Prostate gland (tissue), 2 donors: ENCODE measurements around the gene CCSER1. TPM values are rescaled to one million over a fixed set of nuclear protein-coding genes. Genes with fewer than 3 reads are reported as not detected.

Source experiments
- DNase-seq: peaks from one replicate; pipeline ENCODE4 v3.0.0-alpha.2; 2019; ENCODE audit warnings: low spot score
- H3K27ac ChIP-seq, 2 donors: fragments of 200-600 bp; sonication (generic); 2 replicates each; pipeline ENCODE4 v1.5.1; 2017 to 2019
- H3K27me3 ChIP-seq: fragments of 200-600 bp; sonication (generic); replicated peaks from 2 replicates; pipeline ENCODE4 v1.5.1; 2019; ENCODE audit not compliant: insufficient read depth
- H3K36me3 ChIP-seq, 2 donors: fragments of 200-600 bp; sonication (generic); 1 replicate in 1 of 2; 2 replicates in 1 of 2; pipeline versions ENCODE4 v1.5.1 to v1.8.1; 2017 to 2019
- H3K4me1 ChIP-seq: fragments of 200-600 bp; sonication (generic); replicated peaks from 2 replicates; pipeline ENCODE4 v1.5.1; 2019
- H3K4me3 ChIP-seq, 2 donors: fragments of 200-600 bp; sonication (generic); 2 replicates each; pipeline ENCODE4 v1.5.1; 2017 to 2019
- H3K9me3 ChIP-seq: fragments of 200-600 bp; sonication (generic); 2 replicates; pipeline ENCODE4 v1.5.1; 2017
- CTCF ChIP-seq, 4 experiments: fragments of 200-600 bp in 2 of 4; fragments of 450-650 bp in 2 of 4; sonication (generic) in 2 of 4; IDR thresholded peaks; 1 replicate in 3 of 4; 2 replicates in 1 of 4; pipeline ENCODE4 v1.5.1; 2016 to 2019; ENCODE audit warnings: antibody characterized with exemption in 4 of 4, mild to moderate bottlenecking in 2 of 4, moderate library complexity in 2 of 4
- POLR2A ChIP-seq: fragments of 450-650 bp; IDR thresholded peaks from one replicate; pipeline ENCODE4 v1.6.1; 2016; ENCODE audit warnings: antibody characterized with exemption, mild to moderate bottlenecking
- POLR2AphosphoS5 ChIP-seq: sonication (generic); formaldehyde crosslinking; IDR thresholded peaks from one replicate; pipeline ENCODE4 v1.6.1; 2017; ENCODE audit warnings: antibody characterized with exemption
- WGBS: methylation state at CpG from one replicate; pipeline ENCODE4 v1.1.5; 2018; 5-methylcytosine and 5-hydroxymethylcytosine counted together
- intact Hi-C: fragments of 100-400 bp; cut with DNase I; formaldehyde crosslinking; loops from one replicate; pipeline ENCODE4 v1.14.2; 2022
- total RNA-seq, 2 donors: library from RNA; depleted of rRNA; stranded (reverse); fragments of >200 nt; gene quantifications; one replicate each; pipeline ENCODE4 v1.1.0, GENCODE V29; 2016

The CCSER1 gene
- total RNA-seq, 2 donors from 2014 or later: 11.9 to 32.2 TPM

- Histone ChIP-seq H3K36me3 (no peaks in the 10 kb centered on the region), H3K27ac (no peak overlapping the region), H3K9me3 (no peaks in the 10 kb centered on the region), H3K27me3 (no peaks in the 10 kb centered on the region), H3K4me3 (no peak overlapping the region), H3K4me1 (no peaks in the 10 kb centered on the region)
- intact Hi-C loops: no loop called here
- no peak for TF ChIP-seq POLR2A
- no peak for TF ChIP-seq CTCF (IDR thresholded peaks at IDR 0.05)
- no peak for TF ChIP-seq POLR2AphosphoS5
- 94% methylated on average over 3 of the region's 3 CpGs for whole genome bisulfite sequencing
- DNase-seq: no peak
Observed at GRCh38 chr4:90219822-90220221, 92.6 kb downstream of the CCSER1 start.

- no peak for DNase-seq
- WGBS: 40% methylated on average over 4 of the region's 4 CpGs
Observed at GRCh38 chr4:90220459-90220858, 93.3 kb downstream of the CCSER1 start.

GRCh38 chr4:90226734-90227133 lies 99.5 kb downstream of the CCSER1 start:
- Histone ChIP-seq H3K36me3 (no peaks in the 10 kb centered on the region), H3K4me3 (no peak overlapping the region), H3K4me1 (no peaks in the 10 kb centered on the region), H3K9me3 (no peaks in the 10 kb centered on the region), H3K27ac (no peak overlapping the region), H3K27me3 (no peaks in the 10 kb centered on the region)
- TF ChIP-seq POLR2A: no peak
- intact Hi-C loops: no loop called here
- DNase-seq: no peak

More at GRCh38 chr4:90220459-90220858, 93.3 kb downstream of the CCSER1 start:
- TF ChIP-seq POLR2A (no peak), CTCF (IDR thresholded peaks at IDR 0.05) (no peak), POLR2AphosphoS5 (no peak)
- no peaks in the 10 kb centered on the region for H3K36me3 ChIP-seq
- no peak overlapping the region for H3K27ac ChIP-seq
- no peak overlapping the region for H3K4me3 ChIP-seq
- no peaks in the 10 kb centered on the region for H3K27me3 ChIP-seq
- H3K4me1 ChIP-seq: no peaks in the 10 kb centered on the region
- no peaks in the 10 kb centered on the region for H3K9me3 ChIP-seq
- intact Hi-C loops: no loop called here

- Histone ChIP-seq H3K27ac (no peak overlapping the region), H3K27me3 (no peaks in the 10 kb centered on the region), H3K4me1 (no peaks in the 10 kb centered on the region), H3K4me3 (no peak overlapping the region), H3K9me3 (no peaks in the 10 kb centered on the region), H3K36me3 (no peaks in the 10 kb centered on the region)
- WGBS: 97% methylated on average over 3 of the region's 3 CpGs
- TF ChIP-seq POLR2AphosphoS5 (no peak), CTCF (IDR thresholded peaks at IDR 0.05) (no peak), POLR2A (no peak)
- no peak for DNase-seq
- intact Hi-C loops: no loop called here
Observed at GRCh38 chr4:90227177-90227576, 100.0 kb downstream of the CCSER1 start.

- H3K9me3 ChIP-seq: no peaks in the 10 kb centered on the region
- H3K36me3 ChIP-seq: no peaks in the 10 kb centered on the region
- H3K27me3 ChIP-seq: no peaks in the 10 kb centered on the region
- 53% methylated on average over 8 of the region's 8 CpGs for WGBS
- H3K4me3 ChIP-seq: no peak overlapping the region
- no peak overlapping the region for H3K27ac ChIP-seq
- no peaks in the 10 kb centered on the region for H3K4me1 ChIP-seq
- TF ChIP-seq POLR2A (no peak), CTCF (IDR thresholded peaks at IDR 0.05) (no peak), POLR2AphosphoS5 (no peak)
- no peak for DNase-seq
- intact Hi-C loops: no loop called here
Observed at GRCh38 chr4:90234916-90235547, 107.8 kb downstream of the CCSER1 start.
